GM19043 (cell line): ENCODE measurements around the gene CCDC85C.

Experiments
- ATAC-seq: cut with Tn5 transposase; IDR thresholded peaks from one replicate; pipeline ENCODE4 v1.9.1; 2021; ENCODE audit warnings: low read depth; ENCODE audit not compliant: unreplicated experiment

The CCDC85C gene

GRCh38 chr14:99497341-99497740 lies 106.7 kb downstream of the CCDC85C start:
- no peak for ATAC-seq

GRCh38 chr14:99484106-99484505 lies 119.9 kb downstream of the CCDC85C start:
- ATAC-seq, result no peak

- ATAC-seq, result no peak
Observed at GRCh38 chr14:99481745-99482099, 122.3 kb downstream of the CCDC85C start.

DNA sequence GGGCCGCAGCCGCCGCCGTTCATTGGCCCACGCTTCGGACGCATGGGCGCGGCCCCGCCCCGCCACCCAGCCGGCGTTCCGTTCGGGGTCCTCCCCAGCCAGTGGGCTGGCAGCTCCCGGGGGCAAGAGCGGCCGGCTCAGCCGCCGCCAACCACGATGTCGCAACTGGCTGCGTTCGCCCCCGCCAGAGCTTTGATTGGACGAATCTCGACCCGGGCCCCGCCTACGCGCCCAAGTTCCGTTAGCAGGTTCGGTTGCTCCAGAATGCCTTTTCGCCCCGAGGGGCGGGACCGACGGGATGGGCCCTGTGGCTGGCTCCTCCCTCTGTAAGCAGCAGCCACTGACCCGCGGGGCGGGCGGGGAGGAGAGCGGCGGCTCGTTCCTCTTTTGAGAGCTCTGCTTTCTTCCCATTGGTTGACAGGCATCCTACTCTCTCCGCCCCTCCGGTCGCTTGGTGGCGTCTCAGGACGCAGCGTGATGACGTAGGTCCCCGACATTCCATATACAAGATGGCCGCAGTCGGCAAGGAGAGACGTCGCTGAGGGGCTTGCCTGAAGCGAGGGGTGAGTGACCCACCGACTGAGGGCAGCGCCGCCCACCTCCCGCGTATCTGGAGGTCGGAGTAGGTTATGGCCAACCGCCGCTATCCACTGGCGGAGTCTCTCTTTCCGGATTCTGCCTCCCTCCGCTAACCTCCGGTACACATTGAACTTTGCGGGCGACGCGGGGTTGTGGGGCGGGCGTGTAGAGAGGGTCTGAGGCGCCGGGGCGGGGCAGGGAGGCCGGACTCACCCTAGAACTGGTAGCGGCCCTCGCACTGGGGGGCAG lies 122.9 kb downstream of the CCDC85C start, which contains the start of gene CCNK:
Gene CCNK (plus strand): TSS at position 493 of the 828 bp plus-strand sequence. CDS start 11,269 bp downstream, outside the sequence.
- ATAC-seq, result peak; percentile 87

- no peak for ATAC-seq
Observed at GRCh38 chr14:99479906-99480869, 123.8 kb downstream of the CCDC85C start, which contains the start of gene SETD3. Gene SETD3 (minus strand): TSS chr14:99480859. CDS start chr14:99465805, 15,054 bp downstream.

- ATAC-seq, result no peak
Observed at GRCh38 chr14:99479160-99479905, 124.7 kb downstream of the CCDC85C start.

GRCh38 chr14:99478128-99478527 lies 125.9 kb downstream of the CCDC85C start:
- ATAC-seq, result no peak

DNA sequence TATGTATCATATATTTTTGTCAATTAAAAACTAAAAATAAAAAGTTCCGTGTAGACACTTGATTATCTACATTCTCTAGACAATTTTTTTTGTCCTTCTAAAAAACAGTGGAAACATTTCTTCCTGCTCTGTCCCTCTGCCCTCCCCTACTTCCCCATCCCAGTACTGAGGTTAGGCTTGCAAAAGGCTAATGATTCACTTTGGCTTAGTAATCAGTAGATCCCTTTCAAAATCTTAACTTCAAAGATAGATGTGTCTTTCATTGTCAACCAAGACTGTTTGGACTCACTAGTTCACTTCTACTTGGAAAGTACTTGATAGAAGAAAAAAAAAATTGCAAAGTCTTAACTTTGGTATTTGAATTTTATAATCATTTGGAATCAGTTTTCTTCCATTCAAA lies 127.1 kb downstream of the CCDC85C start:
- ATAC-seq, result no peak

- no peak for ATAC-seq
Observed at GRCh38 chr14:99475660-99476059, 128.3 kb downstream of the CCDC85C start.

GRCh38 chr14:99475179-99475578 lies 128.8 kb downstream of the CCDC85C start:
- ATAC-seq, result no peak

DNA sequence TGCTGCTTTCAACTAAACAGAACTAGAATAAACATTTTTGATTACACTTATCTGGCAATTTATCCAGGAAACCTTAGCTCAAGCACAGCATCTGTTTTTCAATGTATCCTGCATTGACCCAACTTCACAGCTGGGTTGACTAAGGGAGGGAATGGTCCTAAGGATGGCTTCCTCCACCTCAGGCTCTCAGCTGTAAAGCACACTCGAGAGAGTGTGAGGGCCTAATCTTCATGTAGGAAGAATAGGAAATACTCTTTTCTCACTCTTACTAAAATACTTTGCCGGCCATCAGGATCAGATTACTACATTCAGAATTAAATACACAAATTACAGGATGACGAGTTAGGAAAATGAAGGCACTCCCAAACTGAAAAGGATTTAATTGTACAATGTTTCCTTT lies 130.5 kb downstream of the CCDC85C start:
- no peak for ATAC-seq

- no peak for ATAC-seq
Observed at GRCh38 chr14:99472937-99473336, 131.1 kb downstream of the CCDC85C start.

DNA sequence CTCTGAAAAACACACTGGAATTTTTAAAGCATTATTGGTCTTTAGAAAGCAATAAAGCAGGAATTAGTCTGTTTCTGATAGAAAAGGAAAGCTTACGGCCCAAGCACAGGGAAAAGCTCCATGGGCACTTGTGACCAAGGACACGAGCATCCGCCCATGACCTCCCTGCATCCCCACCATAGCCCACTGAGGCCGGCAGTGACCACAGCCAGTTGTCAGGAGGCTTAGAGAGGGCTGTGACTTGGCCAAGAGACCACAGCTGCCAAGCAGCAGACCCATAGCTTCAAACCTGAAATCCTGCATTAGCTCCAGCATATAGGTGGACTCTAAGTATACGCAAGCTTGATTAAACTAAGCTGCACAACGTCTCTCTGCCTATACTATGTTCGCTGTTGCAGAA lies 132.3 kb downstream of the CCDC85C start:
- ATAC-seq, result no peak

DNA sequence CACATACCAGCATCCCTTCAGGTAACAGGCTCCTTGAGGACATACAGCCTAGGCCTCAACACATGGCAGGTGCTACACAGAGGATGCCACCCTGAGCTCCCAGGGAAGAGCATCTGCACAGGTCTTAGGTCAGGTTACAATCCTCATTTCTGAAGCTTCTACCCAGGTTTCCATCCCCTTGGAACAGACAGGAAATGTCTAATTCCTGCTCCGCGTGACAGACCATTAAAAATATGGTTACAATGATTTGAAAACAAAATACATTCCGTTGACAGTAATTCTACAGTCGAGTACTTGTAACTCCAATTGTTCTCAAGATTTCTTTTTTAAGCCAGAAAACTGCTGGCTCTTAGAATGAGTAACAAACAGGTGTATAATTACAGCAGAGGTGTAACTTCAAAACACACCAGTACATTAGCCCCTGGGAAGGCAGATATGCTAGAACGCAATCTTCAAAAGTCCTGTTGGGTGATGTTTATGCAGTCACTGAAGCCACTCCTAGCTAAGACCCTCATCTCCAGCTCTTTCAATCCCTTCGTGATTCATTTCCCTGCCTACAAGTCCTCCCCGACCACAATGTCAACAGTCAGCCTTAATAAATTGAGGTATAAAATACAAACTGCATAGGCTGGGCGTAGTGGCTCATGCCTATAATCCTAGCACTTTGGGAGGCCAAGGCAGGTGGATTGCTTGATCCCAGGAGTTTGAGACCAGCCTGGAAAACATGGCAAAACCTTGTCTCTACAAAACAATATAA lies 135.0 kb downstream of the CCDC85C start:
- ATAC-seq, result no peak

GRCh38 chr14:99468081-99468480 lies 135.9 kb downstream of the CCDC85C start:
- no peak for ATAC-seq

DNA sequence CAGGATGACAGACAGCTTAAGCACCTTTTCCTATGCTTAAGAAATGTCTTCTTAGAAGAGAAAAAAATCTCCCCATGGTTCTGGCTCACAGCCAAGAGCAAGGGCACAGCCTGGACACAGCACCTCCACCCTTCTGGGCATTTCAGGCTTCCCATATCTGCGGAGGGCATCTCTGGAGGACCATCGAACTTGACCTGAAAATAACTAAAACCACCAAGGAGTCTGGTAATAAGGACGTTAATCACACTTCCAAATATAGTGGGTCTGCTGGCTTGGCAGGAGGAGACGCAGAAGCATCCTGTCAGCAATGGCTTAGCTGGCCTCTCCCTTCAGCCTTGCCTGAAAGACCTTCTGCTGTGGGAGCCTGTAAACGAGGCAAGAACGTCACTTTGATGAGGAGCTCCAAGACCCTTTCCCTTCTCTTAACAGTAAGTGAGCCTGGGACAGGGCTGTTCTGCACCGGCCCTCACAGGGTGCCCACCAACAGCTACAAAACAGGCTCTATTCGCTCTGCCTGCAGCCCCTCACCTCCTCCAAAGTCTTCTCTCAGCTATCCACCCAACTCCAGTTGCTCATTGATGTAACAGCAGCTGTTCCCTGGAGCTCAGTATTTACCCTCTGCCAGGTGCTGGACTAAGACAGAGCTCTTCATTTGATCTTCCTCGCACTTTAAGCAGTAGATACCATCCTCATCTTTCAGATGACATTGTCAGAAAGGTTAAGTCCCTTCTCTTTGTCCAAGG lies 136.5 kb downstream of the CCDC85C start:
- ATAC-seq, result no peak

DNA sequence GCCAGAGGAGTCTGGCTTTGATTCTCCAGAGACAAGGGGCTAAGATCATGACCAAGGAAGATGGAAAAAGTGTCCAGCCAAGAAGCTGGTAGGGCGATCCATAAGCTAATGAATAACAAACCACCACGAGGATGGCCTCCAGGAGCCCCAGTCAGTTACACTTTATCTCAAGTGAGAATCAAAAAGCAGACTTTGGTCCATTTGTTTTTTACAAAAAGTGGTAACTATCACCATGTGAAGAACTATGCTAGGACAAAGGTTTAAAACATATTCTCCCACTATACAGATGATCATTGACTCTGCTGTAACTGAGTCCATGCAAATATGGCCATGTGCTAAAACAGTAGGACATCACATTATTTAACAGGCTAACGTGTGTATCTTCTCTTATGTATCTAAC lies 137.2 kb downstream of the CCDC85C start:
- ATAC-seq, result no peak

DNA sequence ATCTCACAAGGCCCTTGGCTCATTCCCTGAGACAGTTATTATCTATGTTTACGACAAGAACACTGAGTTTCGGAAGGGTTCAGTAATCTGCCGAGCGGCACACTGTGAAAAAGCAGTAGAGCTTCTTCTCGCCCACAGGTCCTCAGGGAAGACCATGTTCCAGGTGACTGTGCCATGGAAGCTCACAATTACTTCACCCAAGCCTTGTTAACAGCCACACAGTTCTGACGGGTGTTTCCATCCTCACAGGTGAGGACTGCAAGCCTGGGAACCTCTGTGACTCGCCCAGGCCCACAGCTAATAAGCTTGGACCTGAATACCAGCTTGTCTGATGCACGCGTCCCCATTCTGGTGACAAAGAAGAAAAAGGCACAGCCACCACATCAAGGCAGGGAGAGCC lies 138.7 kb downstream of the CCDC85C start:
- ATAC-seq, result no peak

- ATAC-seq, result no peak
Observed at GRCh38 chr14:99463974-99464373, 140.0 kb downstream of the CCDC85C start.
